NB4 (cell line): Measurements from ENCODE around the gene CDKAL1.

Source experiments
- CTCF ChIP-seq: IDR thresholded peaks from one replicate; pipeline ENCODE4 v1.5.1; 2012; ENCODE audit warnings: low read depth, low read length
- MAX ChIP-seq: IDR thresholded peaks from 2 replicates; pipeline ENCODE4 v1.6.1; 2011; ENCODE audit warnings: low read depth, low read length

- TF ChIP-seq MAX, result no peak
- no peak for TF ChIP-seq CTCF
These were observed 194.8 kb downstream of the CDKAL1 start for GRCh38 chr6:20729086-20729485.
